ENCODE results near the gene RAB34. TPM values are rescaled to one million over a fixed set of nuclear protein-coding genes. Genes with fewer than 3 reads are reported as not detected.

The RAB34 gene
- total and polyA plus RNA-seq, 9 of the 15 experiments (the other 6 are each of a cell fraction or from before 2014, with no cell fraction given), result 0.07 to 3.8 (median 0.46) TPM; not detected in 1

DNA sequence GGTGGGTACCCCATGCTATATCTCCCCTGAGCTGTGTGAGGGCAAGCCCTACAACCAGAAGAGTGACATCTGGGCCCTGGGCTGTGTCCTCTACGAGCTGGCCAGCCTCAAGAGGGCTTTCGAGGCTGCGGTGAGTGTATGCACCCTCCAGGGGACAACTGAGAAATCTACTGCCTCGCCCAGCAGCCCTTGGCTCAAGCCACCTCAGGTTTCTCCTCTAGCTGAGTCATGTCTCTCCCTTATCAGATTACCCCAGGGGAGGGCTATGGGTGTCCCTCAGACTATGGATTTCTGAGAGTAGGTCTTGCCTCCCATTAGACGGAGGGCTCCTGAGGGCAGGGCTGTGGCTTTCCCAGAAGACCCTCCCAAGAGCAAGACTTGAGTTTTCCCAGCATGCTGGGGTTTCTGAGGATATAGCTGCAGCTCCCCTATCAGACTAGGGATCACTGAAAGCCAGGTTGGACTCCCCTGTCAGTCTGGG is 17.6 kb upstream of the RAB34 start (continued):
- TF ChIP-seq ZNF589 (CRISPR knock-in tag; IDR thresholded peaks at IDR 0.05; ENCODE audit: low read depth) (no peak), ZNF212 (CRISPR knock-in tag; IDR thresholded peaks at IDR 0.05) (no peak), ZNF174 (CRISPR knock-in tag; IDR thresholded peaks at IDR 0.05) (no peak)
- TF ChIP-seq, protein P1, sequence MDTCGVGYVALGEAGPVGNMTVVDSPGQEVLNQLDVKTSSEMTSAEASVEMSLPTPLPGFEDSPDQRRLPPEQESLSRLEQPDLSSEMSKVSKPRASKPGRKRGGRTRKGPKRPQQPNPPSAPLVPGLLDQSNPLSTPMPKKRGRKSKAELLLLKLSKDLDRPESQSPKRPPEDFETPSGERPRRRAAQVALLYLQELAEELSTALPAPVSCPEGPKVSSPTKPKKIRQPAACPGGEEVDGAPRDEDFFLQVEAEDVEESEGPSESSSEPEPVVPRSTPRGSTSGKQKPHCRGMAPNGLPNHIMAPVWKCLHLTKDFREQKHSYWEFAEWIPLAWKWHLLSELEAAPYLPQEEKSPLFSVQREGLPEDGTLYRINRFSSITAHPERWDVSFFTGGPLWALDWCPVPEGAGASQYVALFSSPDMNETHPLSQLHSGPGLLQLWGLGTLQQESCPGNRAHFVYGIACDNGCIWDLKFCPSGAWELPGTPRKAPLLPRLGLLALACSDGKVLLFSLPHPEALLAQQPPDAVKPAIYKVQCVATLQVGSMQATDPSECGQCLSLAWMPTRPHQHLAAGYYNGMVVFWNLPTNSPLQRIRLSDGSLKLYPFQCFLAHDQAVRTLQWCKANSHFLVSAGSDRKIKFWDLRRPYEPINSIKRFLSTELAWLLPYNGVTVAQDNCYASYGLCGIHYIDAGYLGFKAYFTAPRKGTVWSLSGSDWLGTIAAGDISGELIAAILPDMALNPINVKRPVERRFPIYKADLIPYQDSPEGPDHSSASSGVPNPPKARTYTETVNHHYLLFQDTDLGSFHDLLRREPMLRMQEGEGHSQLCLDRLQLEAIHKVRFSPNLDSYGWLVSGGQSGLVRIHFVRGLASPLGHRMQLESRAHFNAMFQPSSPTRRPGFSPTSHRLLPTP (IDR thresholded peaks at IDR 0.05; ENCODE audit: borderline replicate concordance, extremely low read depth, insufficient read length), result no peak
- TF ChIP-seq, protein P2, sequence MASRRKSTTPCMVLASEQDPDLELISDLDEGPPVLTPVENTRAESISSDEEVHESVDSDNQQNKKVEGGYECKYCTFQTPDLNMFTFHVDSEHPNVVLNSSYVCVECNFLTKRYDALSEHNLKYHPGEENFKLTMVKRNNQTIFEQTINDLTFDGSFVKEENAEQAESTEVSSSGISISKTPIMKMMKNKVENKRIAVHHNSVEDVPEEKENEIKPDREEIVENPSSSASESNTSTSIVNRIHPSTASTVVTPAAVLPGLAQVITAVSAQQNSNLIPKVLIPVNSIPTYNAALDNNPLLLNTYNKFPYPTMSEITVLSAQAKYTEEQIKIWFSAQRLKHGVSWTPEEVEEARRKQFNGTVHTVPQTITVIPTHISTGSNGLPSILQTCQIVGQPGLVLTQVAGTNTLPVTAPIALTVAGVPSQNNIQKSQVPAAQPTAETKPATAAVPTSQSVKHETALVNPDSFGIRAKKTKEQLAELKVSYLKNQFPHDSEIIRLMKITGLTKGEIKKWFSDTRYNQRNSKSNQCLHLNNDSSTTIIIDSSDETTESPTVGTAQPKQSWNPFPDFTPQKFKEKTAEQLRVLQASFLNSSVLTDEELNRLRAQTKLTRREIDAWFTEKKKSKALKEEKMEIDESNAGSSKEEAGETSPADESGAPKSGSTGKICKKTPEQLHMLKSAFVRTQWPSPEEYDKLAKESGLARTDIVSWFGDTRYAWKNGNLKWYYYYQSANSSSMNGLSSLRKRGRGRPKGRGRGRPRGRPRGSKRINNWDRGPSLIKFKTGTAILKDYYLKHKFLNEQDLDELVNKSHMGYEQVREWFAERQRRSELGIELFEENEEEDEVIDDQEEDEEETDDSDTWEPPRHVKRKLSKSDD (conservative IDR thresholded peaks at IDR 0.05; ENCODE audit: low read length), result no peak
- TF ChIP-seq, protein P3, sequence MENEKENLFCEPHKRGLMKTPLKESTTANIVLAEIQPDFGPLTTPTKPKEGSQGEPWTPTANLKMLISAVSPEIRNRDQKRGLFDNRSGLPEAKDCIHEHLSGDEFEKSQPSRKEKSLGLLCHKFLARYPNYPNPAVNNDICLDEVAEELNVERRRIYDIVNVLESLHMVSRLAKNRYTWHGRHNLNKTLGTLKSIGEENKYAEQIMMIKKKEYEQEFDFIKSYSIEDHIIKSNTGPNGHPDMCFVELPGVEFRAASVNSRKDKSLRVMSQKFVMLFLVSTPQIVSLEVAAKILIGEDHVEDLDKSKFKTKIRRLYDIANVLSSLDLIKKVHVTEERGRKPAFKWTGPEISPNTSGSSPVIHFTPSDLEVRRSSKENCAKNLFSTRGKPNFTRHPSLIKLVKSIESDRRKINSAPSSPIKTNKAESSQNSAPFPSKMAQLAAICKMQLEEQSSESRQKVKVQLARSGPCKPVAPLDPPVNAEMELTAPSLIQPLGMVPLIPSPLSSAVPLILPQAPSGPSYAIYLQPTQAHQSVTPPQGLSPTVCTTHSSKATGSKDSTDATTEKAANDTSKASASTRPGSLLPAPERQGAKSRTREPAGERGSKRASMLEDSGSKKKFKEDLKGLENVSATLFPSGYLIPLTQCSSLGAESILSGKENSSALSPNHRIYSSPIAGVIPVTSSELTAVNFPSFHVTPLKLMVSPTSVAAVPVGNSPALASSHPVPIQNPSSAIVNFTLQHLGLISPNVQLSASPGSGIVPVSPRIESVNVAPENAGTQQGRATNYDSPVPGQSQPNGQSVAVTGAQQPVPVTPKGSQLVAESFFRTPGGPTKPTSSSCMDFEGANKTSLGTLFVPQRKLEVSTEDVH (IDR thresholded peaks at IDR 0.05; ENCODE audit: low read depth, partially characterized antibody), result no peak
- TF ChIP-seq, protein P4, sequence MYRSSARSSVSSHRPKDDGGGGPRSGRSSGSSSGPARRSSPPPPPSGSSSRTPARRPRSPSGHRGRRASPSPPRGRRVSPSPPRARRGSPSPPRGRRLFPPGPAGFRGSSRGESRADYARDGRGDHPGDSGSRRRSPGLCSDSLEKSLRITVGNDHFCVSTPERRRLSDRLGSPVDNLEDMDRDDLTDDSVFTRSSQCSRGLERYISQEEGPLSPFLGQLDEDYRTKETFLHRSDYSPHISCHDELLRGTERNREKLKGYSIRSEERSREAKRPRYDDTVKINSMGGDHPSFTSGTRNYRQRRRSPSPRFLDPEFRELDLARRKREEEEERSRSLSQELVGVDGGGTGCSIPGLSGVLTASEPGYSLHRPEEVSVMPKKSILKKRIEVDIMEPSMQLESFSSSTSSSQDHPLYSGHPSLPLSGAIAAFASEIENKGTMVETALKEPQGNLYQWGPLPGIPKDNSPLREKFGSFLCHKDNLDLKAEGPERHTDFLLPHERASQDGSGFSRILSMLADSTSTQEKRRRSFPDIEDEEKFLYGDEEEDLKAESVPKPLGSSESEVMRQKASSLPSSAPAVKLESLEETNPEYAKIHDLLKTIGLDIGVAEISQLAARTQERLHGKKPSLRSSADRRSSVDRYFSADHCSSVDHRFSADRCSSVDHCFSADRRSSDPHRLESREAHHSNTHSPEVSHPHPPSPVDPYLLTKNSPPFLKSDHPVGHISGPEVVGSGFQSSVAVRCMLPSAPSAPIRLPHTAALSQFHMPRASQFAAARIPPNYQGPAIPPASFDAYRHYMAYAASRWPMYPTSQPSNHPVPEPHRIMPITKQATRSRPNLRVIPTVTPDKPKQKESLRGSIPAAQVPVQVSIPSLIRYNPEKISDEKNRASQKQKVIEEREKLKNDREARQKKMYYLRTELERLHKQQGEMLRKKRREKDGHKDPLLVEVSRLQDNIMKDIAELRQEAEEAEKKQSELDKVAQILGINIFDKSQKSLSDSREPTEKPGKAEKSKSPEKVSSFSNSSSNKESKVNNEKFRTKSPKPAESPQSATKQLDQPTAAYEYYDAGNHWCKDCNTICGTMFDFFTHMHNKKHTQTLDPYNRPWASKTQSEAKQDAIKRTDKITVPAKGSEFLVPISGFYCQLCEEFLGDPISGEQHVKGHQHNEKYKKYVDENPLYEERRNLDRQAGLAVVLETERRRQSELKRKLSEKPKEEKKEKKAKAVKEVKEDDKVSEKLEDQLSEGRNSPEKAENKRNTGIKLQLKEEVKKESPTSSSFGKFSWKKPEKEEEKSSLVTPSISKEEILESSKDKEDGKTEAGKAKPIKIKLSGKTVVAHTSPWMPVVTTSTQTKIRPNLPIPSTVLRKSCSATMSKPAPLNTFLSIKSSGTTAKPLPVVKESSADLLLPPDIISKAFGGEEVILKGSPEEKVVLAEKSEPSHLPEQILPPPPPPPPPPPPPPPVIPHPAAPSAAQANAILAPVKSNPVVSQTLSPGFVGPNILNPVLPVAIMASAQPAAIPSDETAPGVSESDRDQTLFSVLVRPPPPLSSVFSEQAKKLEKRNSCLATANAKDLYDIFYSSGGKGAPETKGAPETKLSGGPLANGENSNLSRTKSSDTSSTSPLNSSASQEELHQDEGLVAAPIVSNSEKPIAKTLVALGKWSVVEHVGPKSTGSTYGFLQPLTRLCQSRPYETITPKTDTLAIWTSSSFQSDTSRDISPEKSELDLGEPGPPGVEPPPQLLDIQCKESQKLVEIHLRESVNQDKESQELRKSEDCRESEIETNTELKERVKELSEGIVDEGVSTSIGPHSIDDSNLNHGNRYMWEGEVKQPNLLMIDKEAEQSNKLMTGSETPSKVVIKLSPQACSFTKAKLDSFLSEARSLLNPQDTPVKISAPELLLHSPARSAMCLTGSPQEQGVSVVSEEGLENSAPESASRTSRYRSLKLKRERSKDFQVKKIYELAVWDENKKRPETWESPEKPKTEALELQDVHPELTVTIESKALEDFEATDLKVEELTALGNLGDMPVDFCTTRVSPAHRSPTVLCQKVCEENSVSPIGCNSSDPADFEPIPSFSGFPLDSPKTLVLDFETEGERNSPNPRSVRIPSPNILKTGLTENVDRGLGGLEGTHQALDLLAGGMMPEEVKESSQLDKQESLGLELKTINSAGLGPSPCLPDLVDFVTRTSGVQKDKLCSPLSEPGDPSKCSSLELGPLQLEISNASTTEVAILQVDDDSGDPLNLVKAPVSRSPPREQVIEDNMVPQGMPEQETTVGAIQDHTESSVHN (IDR thresholded peaks at IDR 0.05; ENCODE audit: borderline replicate concordance in 1 of 2, low read depth in 1 of 2), result no peak
